Stomach smooth muscle (tissue), 2 donors: ENCODE data around the gene KIN.

Source experiments
- H3K27ac ChIP-seq: one replicate; pipeline ENCODE4 v1.7.0; 2013; ENCODE audit warnings: mild to moderate bottlenecking, low read length, inconsistent platforms
- H3K27me3 ChIP-seq, 2 donors: one replicate each; pipeline ENCODE4 v1.7.0; 2013; ENCODE audit warnings: low read length in 2 of 2; ENCODE audit not compliant: insufficient read depth in 2 of 2, control insufficient read depth in 1 of 2
- H3K36me3 ChIP-seq, 2 donors: one replicate each; pipeline ENCODE4 v1.7.0; 2013; ENCODE audit warnings: low read length in 2 of 2; ENCODE audit not compliant: control insufficient read depth in 2 of 2, insufficient read depth in 2 of 2
- H3K4me1 ChIP-seq: one replicate; pipeline ENCODE4 v1.7.0; 2013; ENCODE audit warnings: low read length; ENCODE audit not compliant: control insufficient read depth, insufficient read depth
- H3K4me3 ChIP-seq, 2 donors: one replicate each; pipeline ENCODE4 v1.7.0; 2013; ENCODE audit warnings: low read length in 2 of 2
- H3K9ac ChIP-seq, 2 donors: one replicate each; pipeline ENCODE4 v1.7.0; 2013; ENCODE audit warnings: low read length in 2 of 2, mild to moderate bottlenecking in 1 of 2
- H3K9me3 ChIP-seq, 2 donors: one replicate each; pipeline ENCODE4 v1.7.0; 2013; ENCODE audit warnings: low read length in 2 of 2; ENCODE audit not compliant: control insufficient read depth in 2 of 2
- donor health status: healthy.
- donor health status: Pancreatic carcinoma.

KIN gene

GRCh38 chr10:7706534-7707073, 81.2 kb downstream of the KIN start:
- Histone ChIP-seq H3K4me3 (no peak overlapping the region), H3K4me1 (no peaks in the 10 kb centered on the region), H3K27me3 (peaks cover 3 to 4% of the 10 kb centered on the region in 2 donors), H3K27ac (no peak overlapping the region), H3K36me3 (no peaks in the 10 kb centered on the region), H3K9ac (no peak overlapping the region), H3K9me3 (no peaks in the 10 kb centered on the region)

GRCh38 chr10:7705341-7705740, 82.5 kb downstream of the KIN start:
- no peaks in the 10 kb centered on the region for H3K9me3 ChIP-seq
- H3K27me3 ChIP-seq, result peaks cover 3 to 4% of the 10 kb centered on the region in 2 donors
- no peak overlapping the region for H3K27ac ChIP-seq
- H3K9ac ChIP-seq, result no peak overlapping the region
- H3K4me1 ChIP-seq, result no peaks in the 10 kb centered on the region
- H3K4me3 ChIP-seq, result no peak overlapping the region
- H3K36me3 ChIP-seq, result no peaks in the 10 kb centered on the region

- H3K9me3 ChIP-seq, result no peaks in the 10 kb centered on the region
- no peak overlapping the region for H3K27ac ChIP-seq
- H3K36me3 ChIP-seq, result no peaks in the 10 kb centered on the region
- no peak overlapping the region for H3K9ac ChIP-seq
- no peaks in the 10 kb centered on the region for H3K4me1 ChIP-seq
- H3K4me3 ChIP-seq, result no peak overlapping the region
- peaks cover 3 to 4% of the 10 kb centered on the region in 2 donors for H3K27me3 ChIP-seq
These were observed 83.4 kb downstream of the KIN start for GRCh38 chr10:7704071-7705016.

GRCh38 chr10:7703140-7703539, 84.7 kb downstream of the KIN start, which contains the start of gene ITIH2:
Gene ITIH2, plus strand, starts transcription at chr10:7703316. Its CDS starts 119 bp downstream, at chr10:7703435.
- Histone ChIP-seq H3K9me3 (no peaks in the 10 kb centered on the region), H3K36me3 (no peaks in the 10 kb centered on the region), H3K4me1 (no peaks in the 10 kb centered on the region), H3K4me3 (no peak within 1 kb of the TSS), H3K9ac (no peak within 1 kb of the TSS), H3K27ac (no peak within 1 kb of the TSS), H3K27me3 (peaks cover 3 to 4% of the 10 kb centered on the region in 2 donors)

- Histone ChIP-seq H3K9me3 (no peaks in the 10 kb centered on the region), H3K9ac (no peak overlapping the region), H3K27ac (no peak overlapping the region), H3K4me3 (no peak overlapping the region), H3K36me3 (no peaks in the 10 kb centered on the region), H3K4me1 (peaks cover 4% of the 10 kb centered on the region), H3K27me3 (peaks cover 3 to 4% of the 10 kb centered on the region in 2 donors)
These were observed 85.4 kb downstream of the KIN start for GRCh38 chr10:7702288-7702812.

- H3K27me3 ChIP-seq, result peaks cover 3 to 4% of the 10 kb centered on the region in 2 donors
- H3K9ac ChIP-seq, result no peak overlapping the region
- no peaks in the 10 kb centered on the region for H3K36me3 ChIP-seq
- no peak overlapping the region for H3K27ac ChIP-seq
- H3K9me3 ChIP-seq, result no peaks in the 10 kb centered on the region
- no peak overlapping the region for H3K4me3 ChIP-seq
- peaks cover 10% of the 10 kb centered on the region for H3K4me1 ChIP-seq
These were observed 86.5 kb downstream of the KIN start for GRCh38 chr10:7701158-7701742.
